GM12892 (cell line): Measurements from ENCODE around the gene SPC25.
"Not testable (repeated sequence)": the region's sequence is repeated elsewhere in the genome, so short reads cannot be mapped to it uniquely, and the experiment has no call there.

ENCODE experiments used
- DNase-seq: peaks from one replicate; pipeline ENCODE4 v3.0.0; 2011; ENCODE audit not compliant: insufficient read length
- FAIRE-seq: peaks from 2 replicates; lab custom pipeline; 2011; peaks lifted over from hg19 to GRCh38; lab: Jason Lieb, UNC
- POLR2A ChIP-seq: IDR thresholded peaks from 2 replicates; pipeline ENCODE4 v1.6.1; 2011; ENCODE audit warnings: low read depth, low read length, control low read depth
- POLR2AphosphoS5 ChIP-seq: IDR thresholded peaks from 2 replicates; pipeline ENCODE4 v1.6.1; 2011; ENCODE audit warnings: low read depth, low read length, control low read depth
- TAF1 ChIP-seq: IDR thresholded peaks from 2 replicates; pipeline ENCODE4 v1.6.1; 2011; ENCODE audit warnings: low read depth, mild to moderate bottlenecking, control low read depth, low read length, borderline replicate concordance

Gene SPC25

DNA sequence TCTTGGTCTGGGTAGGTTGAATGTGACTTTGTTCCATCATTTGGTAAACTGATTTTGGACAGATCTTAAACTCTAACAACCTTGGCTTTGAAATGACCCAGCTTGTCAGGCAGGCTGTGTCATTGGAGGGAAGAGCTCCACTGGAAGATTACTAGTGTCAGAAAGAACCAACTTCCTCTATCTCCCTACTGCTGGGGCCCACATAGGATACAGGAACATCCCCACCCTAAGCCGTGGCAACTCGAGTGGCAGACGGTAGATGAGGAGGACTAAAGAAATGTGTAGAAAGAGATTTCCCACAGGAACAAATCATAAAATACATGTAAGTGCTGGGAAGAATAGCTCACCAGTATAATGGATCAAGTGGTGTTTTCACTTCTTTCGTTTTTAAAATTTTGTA, 6.6 kb upstream of the SPC25 start:
- no peak for DNase-seq
- TF ChIP-seq POLR2A (no peak), TAF1 (no peak), POLR2AphosphoS5 (no peak)

DNA sequence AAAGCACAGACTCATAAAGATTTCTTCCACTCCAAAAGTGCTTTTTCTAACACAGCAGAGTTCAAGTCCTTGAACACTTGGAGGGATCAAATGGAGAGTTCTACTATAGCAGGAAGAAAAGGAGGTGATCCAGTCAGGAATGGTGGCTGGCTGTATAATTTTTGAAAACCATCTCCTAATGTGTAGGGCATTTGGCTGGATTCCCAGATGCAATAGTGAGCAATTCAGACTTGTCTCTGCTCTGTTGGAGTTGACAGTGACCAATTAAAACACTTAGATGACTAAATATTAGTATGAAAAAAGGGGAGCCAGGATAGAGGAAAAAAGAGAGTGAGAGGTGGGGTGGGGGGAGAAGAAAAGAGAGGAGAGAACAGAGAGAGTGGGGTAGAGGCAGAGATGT, 5.5 kb upstream of the SPC25 start:
- FAIRE-seq: no peak
- no peak for DNase-seq
- TF ChIP-seq TAF1: no peak
- TF ChIP-seq POLR2A: no peak
- TF ChIP-seq POLR2AphosphoS5: no peak

More for the DNA sequence above, 6.6 kb upstream of the SPC25 start:
- no peak for FAIRE-seq

DNA sequence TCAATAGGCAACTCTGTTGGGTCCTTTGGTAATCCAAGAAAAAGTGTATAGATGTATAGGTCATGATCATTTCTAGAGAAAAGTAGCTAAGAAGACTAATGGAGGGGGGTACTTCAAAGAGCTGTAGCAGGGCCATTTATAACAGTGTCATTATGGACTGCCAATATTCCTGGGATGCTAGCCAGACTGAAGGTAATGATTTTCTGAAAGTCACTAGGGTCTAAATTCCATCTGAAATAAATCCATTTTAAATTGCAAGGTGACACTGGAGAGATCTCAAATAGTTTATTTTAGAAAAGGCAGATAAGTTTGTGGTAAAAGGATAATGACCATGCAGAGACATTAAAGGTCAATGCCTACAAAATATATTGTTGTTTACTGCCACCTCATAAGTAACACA, 4.5 kb upstream of the SPC25 start:
- FAIRE-seq: no peak
- TF ChIP-seq TAF1 (no peak), POLR2A (no peak), POLR2AphosphoS5 (no peak)
- no peak for DNase-seq

- DNase-seq (no peak), FAIRE-seq (no peak)
- no peak for TF ChIP-seq POLR2AphosphoS5
These were observed 3.9 kb upstream of the SPC25 start for GRCh38 chr2:168894101-168894500.

DNA sequence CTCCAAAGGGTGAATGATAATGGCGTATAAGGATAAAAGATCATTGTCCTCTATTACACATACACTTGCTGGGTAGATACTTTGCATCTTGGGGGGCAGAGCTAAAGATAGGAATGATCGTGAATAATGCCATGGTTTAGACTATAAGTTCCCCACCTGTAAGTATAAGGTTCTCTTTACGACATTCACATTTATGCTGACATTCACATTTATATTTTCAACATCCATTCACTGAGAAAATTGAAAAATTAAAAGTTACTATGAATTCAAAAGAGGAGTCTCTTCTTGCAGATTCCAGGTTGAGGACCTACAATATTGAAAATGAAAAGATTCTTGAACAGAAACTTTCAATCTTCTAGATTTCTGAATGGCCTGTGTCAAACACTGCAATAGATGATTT, 2.1 kb upstream of the SPC25 start:
- TF ChIP-seq POLR2AphosphoS5 (no peak), TAF1 (no peak), POLR2A (no peak)
- FAIRE-seq (no peak), DNase-seq (no peak)

GRCh38 chr2:168889635-168890005, 610 bp downstream of the SPC25 start:
- no peak for DNase-seq
- TF ChIP-seq POLR2AphosphoS5: no peak
- no peak for TF ChIP-seq TAF1
- no peak for TF ChIP-seq POLR2A
- FAIRE-seq: no peak

DNA sequence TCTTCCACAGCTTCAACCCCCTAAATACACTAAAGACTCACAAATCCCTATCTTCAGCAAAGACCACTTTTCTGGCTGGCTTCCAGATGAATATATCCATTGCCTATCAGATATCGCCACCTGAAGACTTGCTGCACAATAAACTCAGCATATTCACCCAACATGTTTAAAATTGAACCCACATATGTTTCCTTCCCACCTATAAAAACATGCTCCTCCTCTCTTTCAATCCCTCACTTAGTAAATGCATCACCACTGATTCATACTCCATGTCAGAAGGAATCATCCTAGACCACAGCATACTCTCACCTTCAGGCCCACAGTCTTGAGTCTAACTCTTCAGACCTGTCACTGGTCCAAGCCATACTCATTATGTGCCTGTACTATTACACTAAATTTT, 5.3 kb downstream of the SPC25 start:
- no peak for DNase-seq
- TF ChIP-seq POLR2A (no peak), POLR2AphosphoS5 (no peak), TAF1 (no peak)
- FAIRE-seq: no peak

DNA sequence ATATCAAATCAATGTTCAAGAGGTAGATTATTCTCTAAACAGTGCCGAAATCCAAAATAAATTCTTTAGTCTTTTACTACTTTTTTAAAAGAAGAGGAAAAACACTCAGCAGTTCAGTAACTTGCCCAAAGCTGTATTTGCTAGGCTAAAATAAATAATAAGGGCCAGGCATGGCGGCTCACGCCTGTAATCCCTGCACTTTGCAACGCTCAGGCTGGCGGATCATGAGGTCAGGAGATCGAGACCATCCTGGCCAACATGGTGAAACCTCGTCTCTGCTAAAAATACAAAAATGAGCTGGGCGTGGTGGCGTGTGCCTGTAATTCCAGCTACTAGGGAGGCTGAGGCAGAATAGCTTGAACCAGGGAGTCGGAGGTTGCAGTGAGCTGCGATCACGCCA, 8.1 kb downstream of the SPC25 start:
- DNase-seq, FAIRE-seq: not testable (repeated sequence)

DNA sequence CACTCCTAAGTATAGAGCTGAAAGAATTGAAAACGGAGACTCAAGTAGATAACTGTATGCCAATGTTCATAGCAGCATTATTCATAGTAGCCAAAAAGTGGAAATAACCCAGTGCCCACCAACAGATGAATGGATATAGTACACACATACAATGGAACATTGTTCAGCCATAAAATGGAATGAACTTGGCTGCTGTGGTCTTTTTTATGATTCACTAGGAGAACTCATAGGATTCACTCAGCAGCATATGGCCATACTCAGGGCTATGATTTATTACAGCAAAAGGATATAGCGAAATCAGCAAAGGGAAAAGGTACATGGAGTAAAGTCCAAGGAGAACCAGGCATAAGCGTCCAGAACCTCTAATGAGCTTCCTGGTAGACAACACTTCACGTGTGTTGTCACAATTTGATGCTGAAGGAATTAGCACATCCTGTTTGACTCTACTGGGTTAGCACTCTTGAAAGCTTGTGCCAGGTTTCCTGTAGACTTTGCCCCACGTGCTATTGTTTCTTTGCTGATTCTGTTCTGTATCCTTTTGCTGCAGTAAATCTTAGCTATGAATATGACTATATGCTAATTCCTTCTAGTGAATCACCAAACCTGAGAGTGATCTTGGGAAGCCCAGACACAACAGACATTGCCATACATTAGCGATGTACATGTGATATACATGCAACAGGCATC, 15.7 kb downstream of the SPC25 start:
- DNase-seq (no peak), FAIRE-seq (no peak)
- no peak for TF ChIP-seq POLR2A
- no peak for TF ChIP-seq POLR2AphosphoS5
- no peak for TF ChIP-seq TAF1

- DNase-seq, FAIRE-seq: not testable (repeated sequence)
These were observed 19.4 kb downstream of the SPC25 start for GRCh38 chr2:168870824-168871223.

DNA sequence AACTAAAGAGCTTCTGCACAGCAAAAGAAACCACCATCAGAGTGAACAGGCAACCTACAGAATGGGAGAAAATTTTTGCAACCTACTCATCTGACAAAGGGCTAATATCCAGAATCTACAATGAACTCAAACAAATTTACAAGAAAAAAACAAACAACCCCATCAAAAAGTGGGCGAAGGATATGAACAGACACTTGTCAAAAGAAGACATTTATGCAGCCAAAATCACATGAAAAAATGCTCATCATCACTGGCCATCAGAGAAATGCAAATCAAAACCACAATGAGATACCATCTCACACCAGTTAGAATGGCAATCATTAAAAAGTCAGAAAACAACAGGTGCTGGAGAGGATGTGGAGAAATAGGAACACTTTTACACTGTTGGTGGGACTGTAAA, 19.9 kb downstream of the SPC25 start:
- DNase-seq, FAIRE-seq: not testable (repeated sequence)

GRCh38 chr2:168867164-168867563, 23.1 kb downstream of the SPC25 start:
- not testable (repeated sequence) for DNase-seq, FAIRE-seq

DNA sequence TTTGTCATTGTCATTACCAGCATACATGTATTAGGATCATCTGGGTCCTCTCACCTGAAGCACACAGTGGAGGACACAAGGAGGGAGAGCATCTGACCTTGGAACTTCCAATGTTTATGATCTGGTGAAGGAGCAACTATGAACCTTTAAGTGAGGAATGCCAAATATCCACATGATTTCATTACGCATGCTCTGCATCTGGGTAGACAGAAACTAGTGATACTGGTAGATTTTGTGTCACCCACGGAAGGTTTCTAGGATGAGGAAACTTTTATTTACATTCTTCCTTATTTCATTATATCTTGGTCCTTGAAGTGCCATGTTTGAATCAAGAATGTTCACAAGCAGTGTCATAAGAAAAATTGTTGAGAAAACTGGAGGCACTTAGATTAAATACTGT, 32.1 kb downstream of the SPC25 start:
- FAIRE-seq (no peak), DNase-seq (no peak)
- TF ChIP-seq POLR2A (no peak), TAF1 (no peak), POLR2AphosphoS5 (no peak)

GRCh38 chr2:168855601-168856000, 34.6 kb downstream of the SPC25 start:
- TF ChIP-seq POLR2A (no peak), TAF1 (no peak), POLR2AphosphoS5 (no peak)
- FAIRE-seq: no peak
- DNase-seq: no peak
